Neural progenitor cell (in vitro differentiated cells): ENCODE measurements around the gene GSE1.

Experiments
- CTCF ChIP-seq: fragments of 200-600 bp; sonication (generic); IDR thresholded peaks from 2 replicates; pipeline ENCODE4 v1.5.1; 2017; ENCODE audit warnings: antibody characterized with exemption, mild to moderate bottlenecking
- EZH2 ChIP-seq: fragments of 200-600 bp; sonication (generic); IDR thresholded peaks from 2 replicates; pipeline ENCODE4 v1.6.1; 2017; ENCODE audit warnings: antibody characterized with exemption, mild to moderate bottlenecking, moderate library complexity
- EZH2phosphoT487 ChIP-seq: fragments of 200-600 bp; sonication (generic); IDR thresholded peaks from 2 replicates; pipeline ENCODE4 v1.6.1; 2017; ENCODE audit warnings: antibody characterized with exemption

- TF ChIP-seq CTCF (no peak), EZH2 (no peak), EZH2phosphoT487 (no peak)
These were observed 46.2 kb downstream of the GSE1 start for GRCh38 chr16:85659336-85659735.
